Measurements from ENCODE around the gene PRKAG2. TPM values are rescaled to one million over a fixed set of nuclear protein-coding genes. Genes with fewer than 3 reads are reported as not detected.

The PRKAG2 gene
- total RNA-seq, 2 experiments from 2014 or later: 39.3 to 42.3 TPM

- intact Hi-C loops (cut with DNase I, micrococcal nuclease): no loop called here
These were observed 150.0 kb downstream of the PRKAG2 start for GRCh38 chr7:151726652-151727578.

GRCh38 chr7:151725844-151726651, 150.9 kb downstream of the PRKAG2 start:
- H3K9me3 ChIP-seq (ENCODE audit: control insufficient read depth in 1 of 2, insufficient read depth in 1 of 2, low read length in 2 of 2): no peaks in the 10 kb centered on the region
- Mint-ChIP-seq H3K4me1 (ENCODE audit: low read depth) (no peaks in the 10 kb centered on the region), H3K36me3 (ENCODE audit: low read depth) (peaks cover 4% of the 10 kb centered on the region), H3K9me3 (no peaks in the 10 kb centered on the region), H3K27me3 (no peaks in the 10 kb centered on the region), H3K4me3 (no peak overlapping the region), H3K27ac (no peak overlapping the region)
- no peak overlapping the region for H3K27ac ChIP-seq (ENCODE audit: low read depth in 1 of 2, low read length in 2 of 2)
- intact Hi-C loops (cut with DNase I, micrococcal nuclease): no loop called here
- H3K36me3 ChIP-seq (ENCODE audit: insufficient read depth, low read length): peaks cover under 1% of the 10 kb centered on the region
- DNase-seq (no peak), ATAC-seq (ENCODE audit: poor library complexity) (no peak)
- no peaks in the 10 kb centered on the region for H3K27me3 ChIP-seq (ENCODE audit: control insufficient read depth in 1 of 2, insufficient read depth in 2 of 2, low read length in 2 of 2)
- TF ChIP-seq, protein P1, sequence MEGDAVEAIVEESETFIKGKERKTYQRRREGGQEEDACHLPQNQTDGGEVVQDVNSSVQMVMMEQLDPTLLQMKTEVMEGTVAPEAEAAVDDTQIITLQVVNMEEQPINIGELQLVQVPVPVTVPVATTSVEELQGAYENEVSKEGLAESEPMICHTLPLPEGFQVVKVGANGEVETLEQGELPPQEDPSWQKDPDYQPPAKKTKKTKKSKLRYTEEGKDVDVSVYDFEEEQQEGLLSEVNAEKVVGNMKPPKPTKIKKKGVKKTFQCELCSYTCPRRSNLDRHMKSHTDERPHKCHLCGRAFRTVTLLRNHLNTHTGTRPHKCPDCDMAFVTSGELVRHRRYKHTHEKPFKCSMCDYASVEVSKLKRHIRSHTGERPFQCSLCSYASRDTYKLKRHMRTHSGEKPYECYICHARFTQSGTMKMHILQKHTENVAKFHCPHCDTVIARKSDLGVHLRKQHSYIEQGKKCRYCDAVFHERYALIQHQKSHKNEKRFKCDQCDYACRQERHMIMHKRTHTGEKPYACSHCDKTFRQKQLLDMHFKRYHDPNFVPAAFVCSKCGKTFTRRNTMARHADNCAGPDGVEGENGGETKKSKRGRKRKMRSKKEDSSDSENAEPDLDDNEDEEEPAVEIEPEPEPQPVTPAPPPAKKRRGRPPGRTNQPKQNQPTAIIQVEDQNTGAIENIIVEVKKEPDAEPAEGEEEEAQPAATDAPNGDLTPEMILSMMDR (IDR thresholded peaks at IDR 0.05): no peak
- ChIA-PET CTCF (no interaction called here), POLR2A (no interaction called here)
- no peak overlapping the region for H3K4me3 ChIP-seq (ENCODE audit: low read length)
- H3K4me1 ChIP-seq (ENCODE audit: insufficient read depth, low read length): no peaks in the 10 kb centered on the region

More at GRCh38 chr7:151726652-151727578, 150.0 kb downstream of the PRKAG2 start:
- CTCF ChIA-PET: no interaction called here
- Mint-ChIP-seq H3K27ac (no peak overlapping the region), H3K4me3 (no peak overlapping the region), H3K36me3 (ENCODE audit: low read depth) (peaks cover 4% of the 10 kb centered on the region), H3K27me3 (no peaks in the 10 kb centered on the region), H3K4me1 (ENCODE audit: low read depth) (no peaks in the 10 kb centered on the region), H3K9me3 (no peaks in the 10 kb centered on the region)
- H3K4me1 ChIP-seq (ENCODE audit: insufficient read depth, low read length): no peaks in the 10 kb centered on the region
- H3K4me3 ChIP-seq (ENCODE audit: low read length): no peak overlapping the region
- DNase-seq: no peak
- no peak overlapping the region for H3K27ac ChIP-seq (ENCODE audit: low read depth in 1 of 2, low read length in 2 of 2)
- TF ChIP-seq, protein P1 (IDR thresholded peaks at IDR 0.05): no peak
- no peaks in the 10 kb centered on the region for H3K27me3 ChIP-seq (ENCODE audit: control insufficient read depth in 1 of 2, insufficient read depth in 2 of 2, low read length in 2 of 2)
- POLR2A ChIA-PET: no interaction called here
- H3K36me3 ChIP-seq (ENCODE audit: insufficient read depth, low read length): peaks cover 3% of the 10 kb centered on the region
- ATAC-seq (ENCODE audit: poor library complexity): no peak
- H3K9me3 ChIP-seq (ENCODE audit: control insufficient read depth in 1 of 2, insufficient read depth in 1 of 2, low read length in 2 of 2): no peaks in the 10 kb centered on the region

DNA sequence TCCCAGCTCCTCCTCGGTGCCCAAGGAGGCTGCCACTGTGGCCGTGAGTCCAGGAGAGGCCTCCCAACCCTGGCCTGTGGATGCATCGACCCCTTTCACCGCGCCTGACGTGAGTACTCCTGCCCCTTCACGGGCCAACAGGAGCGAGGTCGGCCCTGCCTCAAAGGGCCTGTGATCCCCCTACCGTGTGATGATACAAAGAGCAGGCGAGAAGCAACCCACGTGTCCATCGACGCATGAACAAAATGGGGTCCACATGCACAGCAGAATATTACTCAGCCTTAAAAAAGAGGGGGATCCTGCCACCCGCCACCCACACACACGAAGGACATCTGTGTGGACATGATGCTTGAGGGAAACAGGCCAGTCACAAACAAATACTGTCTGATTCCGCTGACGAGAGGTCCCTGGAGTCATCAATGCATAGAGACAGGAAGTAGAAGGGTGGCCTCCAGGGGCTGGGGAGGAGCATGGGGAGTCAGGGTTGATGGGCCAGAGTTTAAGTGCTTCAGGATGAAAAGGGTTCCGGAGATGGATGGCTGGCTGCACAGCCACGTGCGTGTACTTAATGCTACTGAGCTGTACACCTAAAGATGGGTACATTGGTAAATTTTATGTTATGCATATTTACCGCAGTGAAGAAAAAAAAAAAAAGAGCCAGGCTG, 151.9 kb downstream of the PRKAG2 start:
- Histone ChIP-seq H3K4me1 (ENCODE audit: insufficient read depth, low read length) (no peaks in the 10 kb centered on the region), H3K9me3 (ENCODE audit: control insufficient read depth in 1 of 2, insufficient read depth in 1 of 2, low read length in 2 of 2) (no peaks in the 10 kb centered on the region), H3K27ac (ENCODE audit: low read depth in 1 of 2, low read length in 2 of 2) (no peak overlapping the region), H3K36me3 (ENCODE audit: insufficient read depth, low read length) (no peaks in the 10 kb centered on the region), H3K4me3 (ENCODE audit: low read length) (no peak overlapping the region), H3K27me3 (ENCODE audit: control insufficient read depth in 1 of 2, insufficient read depth in 2 of 2, low read length in 2 of 2) (no peaks in the 10 kb centered on the region)
- ATAC-seq (ENCODE audit: poor library complexity) (no peak), DNase-seq (no peak)
- ChIA-PET CTCF (no interaction called here), POLR2A (no interaction called here)
- no peaks in the 10 kb centered on the region for H3K4me1 Mint-ChIP-seq (ENCODE audit: low read depth)
- H3K27me3 Mint-ChIP-seq: no peaks in the 10 kb centered on the region
- intact Hi-C loops (cut with DNase I, micrococcal nuclease): no loop called here
- H3K9me3 Mint-ChIP-seq: no peaks in the 10 kb centered on the region
- peaks cover 4% of the 10 kb centered on the region for H3K36me3 Mint-ChIP-seq (ENCODE audit: low read depth)
- H3K27ac Mint-ChIP-seq: no peak overlapping the region
- no peak overlapping the region for H3K4me3 Mint-ChIP-seq
- TF ChIP-seq, protein P1 (IDR thresholded peaks at IDR 0.05): no peak
